Measurements from ENCODE around the gene MTRF1.
A peak's percentile ranks its signal among the peaks of the same experiment; 100 is the strongest.
"Not testable (repeated sequence)": the region's sequence is repeated elsewhere in the genome, so short reads cannot be mapped to it uniquely, and the experiment has no call there.

Gene MTRF1

DNA sequence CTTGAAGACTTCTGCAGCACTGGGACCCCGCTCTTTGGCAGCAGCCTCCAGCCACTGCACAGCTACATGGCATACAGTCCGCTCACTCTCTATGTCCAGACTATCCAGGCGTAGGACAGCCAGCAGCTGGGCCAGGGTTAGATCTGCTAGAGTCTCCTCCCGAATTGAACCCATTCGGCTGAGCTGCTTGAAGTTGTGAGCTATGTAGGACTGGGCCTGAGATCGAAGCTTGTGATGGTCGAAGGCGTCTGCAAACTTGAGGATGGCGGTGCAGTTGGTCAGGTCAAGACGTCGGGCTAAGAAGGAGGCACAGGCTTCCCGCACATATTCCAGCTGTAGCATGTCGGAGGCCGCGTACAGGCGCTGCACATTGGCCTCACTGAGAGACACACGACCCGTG lies 69.9 kb downstream of the MTRF1 start:
- DNase-seq (ENCODE audit: insufficient read length) = no peak
- FAIRE-seq = no peak
- TF ChIP-seq POLR2A (IDR thresholded peaks at IDR 0.05; ENCODE audit: low read depth, low read length) (no peak), POLR2AphosphoS5 (IDR thresholded peaks at IDR 0.05; ENCODE audit: low read depth, low read length) (no peak), TAF1 (IDR thresholded peaks at IDR 0.05; ENCODE audit: borderline replicate concordance, low read depth, low read length) (no peak)

DNA sequence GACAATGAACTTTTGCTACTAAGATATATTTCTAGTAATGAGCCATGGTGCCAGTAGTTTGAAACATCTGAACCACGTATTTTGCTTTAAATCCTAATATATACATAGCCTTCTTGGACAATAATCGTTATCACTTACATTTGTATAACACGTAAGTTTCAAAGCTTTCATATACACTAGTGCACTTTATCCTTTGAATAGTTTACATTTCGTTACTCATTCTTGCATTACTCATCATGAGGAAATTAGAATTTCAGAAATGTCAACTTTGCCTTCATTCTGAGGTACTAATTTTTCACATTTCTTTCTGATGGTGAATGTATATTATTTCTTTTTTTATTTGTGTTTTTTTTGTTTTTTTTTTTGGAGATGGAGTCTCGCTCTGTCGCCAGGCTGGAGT lies 74.8 kb downstream of the MTRF1 start:
- no peak for FAIRE-seq
- TF ChIP-seq POLR2A (IDR thresholded peaks at IDR 0.05; ENCODE audit: low read depth, low read length) (no peak), TAF1 (IDR thresholded peaks at IDR 0.05; ENCODE audit: borderline replicate concordance, low read depth, low read length) (no peak), POLR2AphosphoS5 (IDR thresholded peaks at IDR 0.05; ENCODE audit: low read depth, low read length) (no peak)
- no peak for DNase-seq (ENCODE audit: insufficient read length)

DNA sequence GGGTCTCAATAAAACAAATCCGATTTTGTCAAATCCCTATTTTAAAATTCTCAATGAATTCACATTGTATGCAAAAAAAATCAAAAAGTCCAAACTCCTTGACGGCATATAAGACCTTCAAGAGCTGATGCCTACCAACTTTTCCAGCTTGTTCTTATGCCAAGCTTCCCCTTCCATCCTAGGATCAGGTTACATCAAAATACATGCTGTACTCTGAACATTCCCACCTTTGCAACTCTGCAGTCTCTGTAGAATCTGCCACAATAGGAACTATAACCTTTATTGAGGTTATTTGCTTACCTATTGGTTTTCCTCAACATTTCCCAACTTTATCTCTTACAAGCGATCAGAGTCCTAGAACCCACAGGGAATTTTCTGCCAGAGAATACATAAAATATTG lies 76.9 kb downstream of the MTRF1 start:
- TF ChIP-seq TAF1 (IDR thresholded peaks at IDR 0.05; ENCODE audit: borderline replicate concordance, low read depth, low read length) = no peak
- TF ChIP-seq POLR2A (IDR thresholded peaks at IDR 0.05; ENCODE audit: low read depth, low read length) = no peak
- TF ChIP-seq POLR2AphosphoS5 (IDR thresholded peaks at IDR 0.05; ENCODE audit: low read depth, low read length) = no peak
- DNase-seq (ENCODE audit: insufficient read length) = no peak
- no peak for FAIRE-seq

DNA sequence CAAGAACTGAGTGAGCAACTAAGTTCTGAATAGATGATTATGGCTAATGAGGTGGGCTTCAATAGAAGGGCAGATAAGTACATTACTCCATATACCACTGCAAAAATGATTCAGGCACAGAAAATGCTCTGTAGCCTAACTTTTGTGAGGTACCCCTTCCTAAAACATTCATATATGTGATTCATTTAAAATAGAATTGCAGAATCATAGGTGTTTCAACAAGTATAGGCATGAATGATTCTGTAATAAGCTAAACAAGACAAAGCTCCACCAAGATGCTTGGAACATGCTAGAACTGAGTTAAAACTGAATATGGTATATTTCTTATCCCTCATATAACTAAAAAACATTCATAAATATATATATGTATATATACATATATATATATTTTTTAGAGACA lies 81.1 kb downstream of the MTRF1 start:
- no peak for TF ChIP-seq TAF1 (IDR thresholded peaks at IDR 0.05; ENCODE audit: borderline replicate concordance, low read depth, low read length)
- no peak for TF ChIP-seq POLR2A (IDR thresholded peaks at IDR 0.05; ENCODE audit: low read depth, low read length)
- no peak for TF ChIP-seq POLR2AphosphoS5 (IDR thresholded peaks at IDR 0.05; ENCODE audit: low read depth, low read length)
- DNase-seq (ENCODE audit: insufficient read length) (no peak), FAIRE-seq (no peak)

- no peak for DNase-seq (ENCODE audit: insufficient read length)
- TF ChIP-seq POLR2AphosphoS5 (IDR thresholded peaks at IDR 0.05; ENCODE audit: low read depth, low read length) (no peak), TAF1 (IDR thresholded peaks at IDR 0.05; ENCODE audit: borderline replicate concordance, low read depth, low read length) (no peak), POLR2A (IDR thresholded peaks at IDR 0.05; ENCODE audit: low read depth, low read length) (no peak)
- FAIRE-seq = peak; percentile 62
These were observed 83.7 kb downstream of the MTRF1 start for GRCh38 chr13:41179593-41180250.

DNA sequence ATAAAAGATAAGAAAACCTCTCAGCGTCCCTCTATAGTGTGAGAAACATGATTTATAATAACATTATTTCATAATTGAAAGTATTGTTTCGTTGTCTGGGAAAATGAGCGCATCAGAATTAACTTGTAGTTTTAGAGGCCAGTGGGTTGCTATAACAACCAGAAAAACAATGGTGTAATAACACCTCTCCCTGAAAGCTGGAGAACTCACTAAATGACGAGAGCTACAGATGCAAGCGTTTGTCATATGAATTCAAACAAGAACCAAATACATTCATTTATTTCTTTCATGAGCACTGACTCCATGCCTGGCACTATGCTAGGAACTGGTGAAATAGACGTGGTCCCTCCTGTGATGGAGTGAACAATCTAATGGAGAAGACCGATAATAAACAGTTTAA lies 85.3 kb downstream of the MTRF1 start:
- TF ChIP-seq POLR2AphosphoS5 (IDR thresholded peaks at IDR 0.05; ENCODE audit: low read depth, low read length) (no peak), TAF1 (IDR thresholded peaks at IDR 0.05; ENCODE audit: borderline replicate concordance, low read depth, low read length) (no peak), POLR2A (IDR thresholded peaks at IDR 0.05; ENCODE audit: low read depth, low read length) (no peak)
- DNase-seq (ENCODE audit: insufficient read length) = no peak

GRCh38 chr13:41177616-41178015 lies 85.8 kb downstream of the MTRF1 start:
- FAIRE-seq = no peak
- TF ChIP-seq TAF1 (IDR thresholded peaks at IDR 0.05; ENCODE audit: borderline replicate concordance, low read depth, low read length) (no peak), POLR2A (IDR thresholded peaks at IDR 0.05; ENCODE audit: low read depth, low read length) (no peak), POLR2AphosphoS5 (IDR thresholded peaks at IDR 0.05; ENCODE audit: low read depth, low read length) (no peak)
- DNase-seq (ENCODE audit: insufficient read length) = no peak

More for the DNA sequence above, 85.3 kb downstream of the MTRF1 start:
- no peak for FAIRE-seq

DNA sequence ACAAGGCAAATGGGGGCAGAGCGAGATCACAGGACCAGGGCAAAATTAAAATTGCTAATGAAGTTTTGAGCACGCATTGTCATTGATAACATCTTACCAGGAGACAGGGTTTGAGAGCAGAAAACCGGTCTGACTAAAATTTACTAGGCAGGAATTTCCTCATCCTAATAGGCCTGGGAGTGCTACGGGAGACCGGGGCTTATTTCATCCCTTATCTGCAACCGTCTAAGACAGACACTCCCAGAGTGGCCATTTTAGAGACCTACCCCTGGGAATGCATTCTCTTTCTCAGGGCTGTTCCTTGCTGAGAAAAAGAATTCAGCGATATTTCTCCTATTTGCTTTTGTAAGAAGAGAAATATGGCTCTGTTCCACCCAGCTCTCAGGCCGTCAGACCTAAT lies 87.8 kb downstream of the MTRF1 start:
- not testable (repeated sequence) for DNase-seq (ENCODE audit: insufficient read length)

More for the DNA sequence above, 87.8 kb downstream of the MTRF1 start:
- not testable (repeated sequence) for FAIRE-seq

Measured in GM12892 (cell line).